SK-N-MC (cell line): ENCODE results near the gene SOX10.

Experiments used
- EZH2 ChIP-seq: fragments of 200-600 bp; sonication (generic); IDR thresholded peaks from one replicate; pipeline ENCODE4 v1.6.1; 2017; ENCODE audit warnings: antibody characterized with exemption
- POLR2AphosphoS5 ChIP-seq: IDR thresholded peaks from 2 replicates; pipeline ENCODE4 v1.6.1; 2012; ENCODE audit warnings: mild to moderate bottlenecking, low read depth, low read length, borderline replicate concordance

DNA sequence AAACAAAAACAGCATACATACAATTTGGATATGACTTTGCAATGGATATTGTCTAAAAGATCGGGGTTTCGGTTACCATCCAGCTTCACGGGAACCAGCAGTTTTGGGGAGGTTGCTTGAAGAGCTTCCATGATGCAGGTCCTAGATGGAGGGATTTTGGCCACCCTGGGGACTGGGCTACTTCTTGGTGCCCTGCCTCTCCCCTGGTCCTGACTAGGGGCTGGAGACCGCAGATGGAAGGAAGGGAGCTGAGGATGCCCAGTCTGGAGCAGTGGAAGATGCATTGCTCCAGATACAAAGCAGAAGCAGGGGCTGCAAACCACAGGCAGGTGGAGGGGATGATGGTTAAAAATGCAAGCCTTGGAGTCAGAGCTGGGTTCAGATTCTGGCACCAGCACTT, 13.5 kb downstream of the SOX10 start:
- TF ChIP-seq EZH2 = no peak
- no peak for TF ChIP-seq POLR2AphosphoS5
